Thyroid gland (tissue), 4 donors: ENCODE measurements around the gene ITFG1. TPM values are rescaled to one million over a fixed set of nuclear protein-coding genes. Genes with fewer than 3 reads are reported as not detected.

Experiments
- DNase-seq, 2 donors: peaks; one replicate each; pipeline ENCODE4 v3.0.0-alpha.2; 2019
- H3K27ac ChIP-seq, 3 donors: fragments of 200-600 bp; sonication (generic); 1 replicate in 2 of 3; 2 replicates in 1 of 3; pipeline ENCODE4 v1.5.1; 2016 to 2019; ENCODE audit warnings: mild to moderate bottlenecking in 1 of 3, moderate library complexity in 1 of 3
- H3K27me3 ChIP-seq: fragments of 200-600 bp; sonication (generic); one replicate; pipeline ENCODE4 v1.5.1; 2019
- H3K36me3 ChIP-seq, 2 donors: fragments of 200-600 bp; sonication (generic); one replicate each; pipeline ENCODE4 v1.5.1; 2016 to 2019
- H3K4me1 ChIP-seq, 2 donors: fragments of 200-600 bp; sonication (generic); one replicate each; pipeline ENCODE4 v1.5.1; 2017 to 2019
- H3K4me3 ChIP-seq, 3 donors: fragments of 200-600 bp; sonication (generic); replicated peaks in 1 of 3; 1 replicate in 2 of 3; 2 replicates in 1 of 3; pipeline ENCODE4 v1.5.1; 2016; ENCODE audit warnings: mild to moderate bottlenecking in 1 of 3
- H3K9me3 ChIP-seq: fragments of 200-600 bp; sonication (generic); one replicate; pipeline ENCODE4 v1.5.1; 2017
- POLR2A ChIP-seq, 2 donors: fragments of 450-650 bp; IDR thresholded peaks; one replicate each; pipeline ENCODE4 v1.6.1; 2017; ENCODE audit warnings: antibody characterized with exemption in 2 of 2, mild to moderate bottlenecking in 2 of 2, moderate library complexity in 1 of 2
- WGBS, 2 donors: methylation state at CpG; one replicate each; pipeline ENCODE4 v1.1.5; 2017; 5-methylcytosine and 5-hydroxymethylcytosine counted together
- intact Hi-C: fragments of 100-400 bp; cut with DNase I; formaldehyde crosslinking; loops from one replicate; pipeline ENCODE4 v1.15.1; 2023
- total RNA-seq, 4 donors: library from RNA; depleted of rRNA; stranded (reverse); fragments of >200 nt; gene quantifications; one replicate each; pipeline ENCODE4 v1.2.3, GENCODE V29; 2016
- TF ChIP-seq, protein P1 (sequence below), 6 experiments: fragments of 200-600 bp in 3 of 6; fragments of 450-650 bp in 3 of 6; sonication (generic) in 3 of 6; IDR thresholded peaks; one replicate each; pipeline ENCODE4 v1.5.1; 2016 to 2019; ENCODE audit warnings: antibody characterized with exemption in 6 of 6, mild to moderate bottlenecking in 2 of 6, inconsistent platforms in 1 of 6, moderate library complexity in 1 of 6

ITFG1 gene
- total RNA-seq, 4 donors from 2014 or later: 64.8 to 75.6 (median 71.7) TPM

GRCh38 chr16:47375423-47375822 lies 85.4 kb downstream of the ITFG1 start:
- no peaks in the 10 kb centered on the region for H3K27me3 ChIP-seq
- no peak for DNase-seq
- H3K9me3 ChIP-seq: no peaks in the 10 kb centered on the region
- H3K4me3 ChIP-seq: no peak overlapping the region
- WGBS, 2 donors: 96 to 98% methylated on average over 1 of the region's 1 CpG
- intact Hi-C loops: no loop called here
- H3K27ac ChIP-seq: no peak overlapping the region
- H3K4me1 ChIP-seq: no peaks in the 10 kb centered on the region
- H3K36me3 ChIP-seq: no peaks in the 10 kb centered on the region
- TF ChIP-seq POLR2A (IDR thresholded peaks at IDR 0.05): no peak
- TF ChIP-seq, protein P1, sequence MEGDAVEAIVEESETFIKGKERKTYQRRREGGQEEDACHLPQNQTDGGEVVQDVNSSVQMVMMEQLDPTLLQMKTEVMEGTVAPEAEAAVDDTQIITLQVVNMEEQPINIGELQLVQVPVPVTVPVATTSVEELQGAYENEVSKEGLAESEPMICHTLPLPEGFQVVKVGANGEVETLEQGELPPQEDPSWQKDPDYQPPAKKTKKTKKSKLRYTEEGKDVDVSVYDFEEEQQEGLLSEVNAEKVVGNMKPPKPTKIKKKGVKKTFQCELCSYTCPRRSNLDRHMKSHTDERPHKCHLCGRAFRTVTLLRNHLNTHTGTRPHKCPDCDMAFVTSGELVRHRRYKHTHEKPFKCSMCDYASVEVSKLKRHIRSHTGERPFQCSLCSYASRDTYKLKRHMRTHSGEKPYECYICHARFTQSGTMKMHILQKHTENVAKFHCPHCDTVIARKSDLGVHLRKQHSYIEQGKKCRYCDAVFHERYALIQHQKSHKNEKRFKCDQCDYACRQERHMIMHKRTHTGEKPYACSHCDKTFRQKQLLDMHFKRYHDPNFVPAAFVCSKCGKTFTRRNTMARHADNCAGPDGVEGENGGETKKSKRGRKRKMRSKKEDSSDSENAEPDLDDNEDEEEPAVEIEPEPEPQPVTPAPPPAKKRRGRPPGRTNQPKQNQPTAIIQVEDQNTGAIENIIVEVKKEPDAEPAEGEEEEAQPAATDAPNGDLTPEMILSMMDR (IDR thresholded peaks at IDR 0.05): no peak

DNA sequence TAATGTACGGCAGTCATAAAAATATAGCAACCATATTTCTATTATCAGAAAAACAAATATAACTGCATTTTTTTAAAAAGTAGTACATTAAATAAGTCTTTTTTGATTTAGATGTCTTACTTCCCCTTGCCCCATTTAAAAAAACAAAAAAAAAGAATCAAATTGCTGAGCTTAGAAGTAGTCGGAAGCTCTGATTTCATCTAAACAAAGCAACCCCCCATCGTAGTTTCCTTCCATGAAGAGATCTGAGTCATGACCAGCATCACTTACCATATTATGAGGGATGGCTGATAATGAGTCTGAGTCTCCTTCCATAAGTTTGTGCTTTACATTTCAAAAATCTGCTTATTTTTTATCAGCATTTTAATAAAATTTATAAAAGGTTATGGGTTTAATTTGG lies 86.2 kb downstream of the ITFG1 start:
- Histone ChIP-seq H3K4me3 (no peak overlapping the region), H3K4me1 (no peaks in the 10 kb centered on the region), H3K27me3 (no peaks in the 10 kb centered on the region), H3K36me3 (no peaks in the 10 kb centered on the region), H3K27ac (no peak overlapping the region), H3K9me3 (no peaks in the 10 kb centered on the region)
- intact Hi-C loops: no loop called here
- WGBS, 2 donors: 95% methylated on average over 3 of the region's 3 CpGs
- no peak for DNase-seq
- TF ChIP-seq, protein P1 (IDR thresholded peaks at IDR 0.05): no peak
- TF ChIP-seq POLR2A (IDR thresholded peaks at IDR 0.05): no peak

DNA sequence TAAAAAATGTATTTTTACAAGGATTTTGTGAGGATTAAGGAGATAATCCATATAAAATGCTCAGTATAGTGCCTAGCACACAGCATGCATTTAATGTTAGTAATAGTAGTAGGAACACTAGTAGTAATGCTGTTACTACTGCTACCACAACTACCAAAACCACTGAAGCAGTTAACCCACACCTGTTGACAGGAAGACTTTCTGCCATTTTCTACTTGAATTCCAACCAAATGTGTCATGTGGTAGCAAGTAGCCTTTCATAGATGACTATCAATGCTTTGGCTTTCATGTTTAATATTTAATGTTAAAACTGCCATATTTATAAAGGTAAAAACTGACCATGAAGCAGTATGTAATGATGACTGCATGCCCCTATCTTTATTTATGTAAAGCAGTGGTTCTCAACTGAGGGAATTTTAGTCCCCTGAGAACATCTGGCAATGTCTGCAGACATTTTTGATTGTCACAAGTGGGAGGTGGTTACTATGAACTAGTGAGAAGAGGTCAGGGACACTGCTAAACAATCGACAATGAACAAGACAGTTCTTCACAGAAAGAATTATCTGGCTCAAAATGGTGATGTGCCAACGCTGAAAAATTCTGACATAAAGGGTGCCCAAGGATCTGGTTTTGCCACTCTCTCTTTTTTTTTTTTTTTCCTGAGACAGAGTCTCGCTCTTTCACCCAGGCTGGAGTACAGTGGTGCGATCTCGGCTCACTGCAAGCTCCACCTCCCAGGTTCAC lies 89.4 kb downstream of the ITFG1 start:
- no peak for DNase-seq
- Histone ChIP-seq H3K4me3 (no peak overlapping the region), H3K4me1 (no peaks in the 10 kb centered on the region), H3K9me3 (no peaks in the 10 kb centered on the region), H3K27me3 (no peaks in the 10 kb centered on the region), H3K36me3 (no peaks in the 10 kb centered on the region), H3K27ac (no peak overlapping the region)
- intact Hi-C loops: no loop called here
- WGBS, 2 donors: 97 to 99% methylated on average over 5 of the region's 5 CpGs
- TF ChIP-seq POLR2A (IDR thresholded peaks at IDR 0.05): no peak
- TF ChIP-seq, protein P1 (IDR thresholded peaks at IDR 0.05): no peak

GRCh38 chr16:47370536-47370935 lies 90.3 kb downstream of the ITFG1 start:
- H3K27me3 ChIP-seq: no peaks in the 10 kb centered on the region
- H3K27ac ChIP-seq: no peak overlapping the region
- TF ChIP-seq, protein P1 (IDR thresholded peaks at IDR 0.05): no peak
- TF ChIP-seq POLR2A (IDR thresholded peaks at IDR 0.05): no peak
- intact Hi-C loops: no loop called here
- WGBS, 2 donors: 99% methylated on average over 12 of the region's 12 CpGs
- H3K4me1 ChIP-seq: no peaks in the 10 kb centered on the region
- H3K9me3 ChIP-seq: no peaks in the 10 kb centered on the region
- DNase-seq: no peak
- no peaks in the 10 kb centered on the region for H3K36me3 ChIP-seq
- H3K4me3 ChIP-seq: no peak overlapping the region

DNA sequence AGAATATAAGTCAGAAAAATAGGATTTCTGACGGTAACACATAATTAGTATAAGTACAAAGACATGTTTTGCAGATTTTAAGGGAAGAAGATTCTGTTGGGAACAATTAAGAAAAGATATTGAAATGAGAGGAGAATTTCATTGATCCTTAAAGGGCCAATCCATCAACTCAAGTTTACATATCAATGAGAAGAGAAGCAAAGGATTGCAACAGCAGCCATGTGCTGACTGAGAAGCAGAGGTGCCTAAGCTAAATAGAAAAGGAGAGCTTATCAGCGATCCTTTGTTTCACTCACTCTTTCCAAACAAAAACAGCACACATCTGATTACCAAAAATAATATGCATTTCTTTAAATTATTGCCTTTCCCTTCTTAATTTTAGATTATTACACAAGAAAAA lies 94.6 kb downstream of the ITFG1 start:
- H3K4me1 ChIP-seq: no peaks in the 10 kb centered on the region
- no peak for TF ChIP-seq POLR2A (IDR thresholded peaks at IDR 0.05)
- TF ChIP-seq, protein P1 (IDR thresholded peaks at IDR 0.05): no peak
- H3K36me3 ChIP-seq: no peaks in the 10 kb centered on the region
- 67 to 77% methylated on average over 2 of the region's 2 CpGs for WGBS, 2 donors
- no peak overlapping the region for H3K4me3 ChIP-seq
- H3K27me3 ChIP-seq: no peaks in the 10 kb centered on the region
- no peak overlapping the region for H3K27ac ChIP-seq
- H3K9me3 ChIP-seq: no peaks in the 10 kb centered on the region
- DNase-seq: no peak
- intact Hi-C loops: no loop called here
